Measurements from ENCODE around the gene LRBA. TPM values are rescaled to one million over a fixed set of nuclear protein-coding genes. Genes with fewer than 3 reads are reported as not detected.

Gene LRBA
- total RNA-seq, 2 experiments from 2014 or later: 53.7 to 54.6 TPM

- Mint-ChIP-seq H3K4me3 (no peak overlapping the region), H3K27ac (no peak overlapping the region), H3K9me3 (no peaks in the 10 kb centered on the region), H3K4me1 (ENCODE audit: low read depth) (no peaks in the 10 kb centered on the region), H3K27me3 (ENCODE audit: low read depth) (no peaks in the 10 kb centered on the region), H3K36me3 (ENCODE audit: low read depth) (peaks cover 6% of the 10 kb centered on the region)
- CTCF ChIA-PET: no interaction called here
- no peak for DNase-seq
- intact Hi-C loops (cut with micrococcal nuclease): no loop called here
These were observed 415.5 kb downstream of the LRBA start for GRCh38 chr4:150599547-150599946.

DNA sequence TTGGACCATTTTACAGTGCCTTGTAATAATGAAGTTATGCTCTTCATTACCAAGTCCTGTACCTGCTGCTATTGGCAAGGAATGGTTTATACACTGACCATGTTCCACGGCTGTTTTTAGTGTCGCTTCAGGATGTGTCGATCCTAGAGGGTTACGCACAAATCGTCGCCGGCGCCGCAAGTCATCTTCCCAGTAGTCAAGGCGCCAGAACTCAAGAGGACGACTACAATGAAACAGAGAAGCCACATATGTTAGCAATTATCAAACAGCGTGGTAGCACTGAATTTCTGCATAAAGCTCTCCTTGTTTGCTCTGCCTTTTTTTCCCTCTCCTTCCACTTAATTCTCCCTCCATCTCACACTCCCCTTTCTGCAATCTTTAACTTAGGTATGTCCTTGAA, 416.2 kb downstream of the LRBA start:
- intact Hi-C loops (cut with micrococcal nuclease): no loop called here
- no peaks in the 10 kb centered on the region for H3K4me1 Mint-ChIP-seq (ENCODE audit: low read depth)
- H3K9me3 Mint-ChIP-seq: no peaks in the 10 kb centered on the region
- H3K4me3 Mint-ChIP-seq: no peak overlapping the region
- no peaks in the 10 kb centered on the region for H3K27me3 Mint-ChIP-seq (ENCODE audit: low read depth)
- no peak overlapping the region for H3K27ac Mint-ChIP-seq
- DNase-seq: no peak
- peaks cover 6% of the 10 kb centered on the region for H3K36me3 Mint-ChIP-seq (ENCODE audit: low read depth)
- CTCF ChIA-PET: no interaction called here

- intact Hi-C loops (cut with micrococcal nuclease): loop anchor here (2.0 kb wide), 1 partner anchor 295 kb away; no protein-coding TSS in a partner anchor
- H3K27me3 Mint-ChIP-seq (ENCODE audit: low read depth): no peaks in the 10 kb centered on the region
- H3K4me3 Mint-ChIP-seq: no peak overlapping the region
- H3K36me3 Mint-ChIP-seq (ENCODE audit: low read depth): peaks cover 10% of the 10 kb centered on the region
- no peaks in the 10 kb centered on the region for H3K9me3 Mint-ChIP-seq
- CTCF ChIA-PET: interaction anchor here (0.9 to 1.4 kb wide), 2 partner anchors 12 to 295 kb away, joined by 3 read pairs; no protein-coding TSS in a partner anchor
- no peaks in the 10 kb centered on the region for H3K4me1 Mint-ChIP-seq (ENCODE audit: low read depth)
- no peak overlapping the region for H3K27ac Mint-ChIP-seq
- no peak for DNase-seq
These were observed 421.1 kb downstream of the LRBA start for GRCh38 chr4:150593996-150594395.

DNA sequence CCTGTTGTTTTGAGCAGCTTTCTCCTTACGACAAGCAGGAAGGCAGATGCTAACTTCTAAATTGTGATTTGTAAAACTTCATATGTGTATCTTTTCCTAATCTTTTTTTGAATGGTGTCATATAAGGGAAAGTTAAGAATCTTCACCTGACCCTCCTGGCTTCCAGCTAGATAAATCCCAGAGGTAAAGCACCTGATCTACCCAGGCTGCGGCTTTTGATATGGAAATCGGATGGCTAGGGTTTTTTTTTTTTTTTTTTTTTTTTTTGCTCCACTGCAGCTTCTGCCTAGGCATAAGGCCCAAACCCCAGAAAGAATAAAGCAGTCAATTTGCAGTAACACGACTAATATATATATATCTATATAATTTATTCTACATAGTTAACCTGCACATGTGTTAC, 423.2 kb downstream of the LRBA start:
- no peaks in the 10 kb centered on the region for H3K4me1 Mint-ChIP-seq (ENCODE audit: low read depth)
- CTCF ChIA-PET: no interaction called here
- H3K27ac Mint-ChIP-seq: no peak overlapping the region
- peaks cover 12% of the 10 kb centered on the region for H3K36me3 Mint-ChIP-seq (ENCODE audit: low read depth)
- no peaks in the 10 kb centered on the region for H3K27me3 Mint-ChIP-seq (ENCODE audit: low read depth)
- intact Hi-C loops (cut with micrococcal nuclease): loop anchor here (1.0 kb wide), 1 partner anchor 11 kb away; no protein-coding TSS in a partner anchor
- no peaks in the 10 kb centered on the region for H3K9me3 Mint-ChIP-seq
- H3K4me3 Mint-ChIP-seq: no peak overlapping the region
- DNase-seq: no peak

DNA sequence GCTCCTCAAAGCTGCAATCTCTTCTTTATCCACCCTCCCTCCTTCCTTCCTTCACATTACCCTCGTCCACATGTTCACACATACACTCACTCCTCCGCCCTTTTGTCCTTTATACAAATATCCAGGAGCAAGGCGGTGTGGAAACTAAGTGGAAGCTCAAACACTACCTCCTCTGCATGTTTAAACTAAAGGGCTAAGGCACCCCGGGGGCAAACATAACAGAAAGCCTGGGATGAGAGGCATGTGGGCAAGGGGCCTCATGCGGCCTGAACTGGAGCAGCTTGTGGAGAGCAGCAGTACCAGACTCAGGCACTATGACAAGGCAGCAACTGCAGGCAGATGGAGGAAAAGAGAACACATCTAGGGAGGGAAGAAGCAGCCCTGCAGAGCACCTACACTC, 423.7 kb downstream of the LRBA start:
- DNase-seq: no peak
- H3K4me3 Mint-ChIP-seq: no peak overlapping the region
- peaks cover 12% of the 10 kb centered on the region for H3K36me3 Mint-ChIP-seq (ENCODE audit: low read depth)
- intact Hi-C loops (cut with micrococcal nuclease): no loop called here
- no peaks in the 10 kb centered on the region for H3K4me1 Mint-ChIP-seq (ENCODE audit: low read depth)
- no peaks in the 10 kb centered on the region for H3K27me3 Mint-ChIP-seq (ENCODE audit: low read depth)
- H3K9me3 Mint-ChIP-seq: no peaks in the 10 kb centered on the region
- CTCF ChIA-PET: no interaction called here
- no peak overlapping the region for H3K27ac Mint-ChIP-seq

GRCh38 chr4:150590631-150591030, 424.5 kb downstream of the LRBA start:
- no peak overlapping the region for H3K4me3 Mint-ChIP-seq
- no peak for DNase-seq
- intact Hi-C loops (cut with micrococcal nuclease): no loop called here
- peaks cover 15% of the 10 kb centered on the region for H3K36me3 Mint-ChIP-seq (ENCODE audit: low read depth)
- H3K4me1 Mint-ChIP-seq (ENCODE audit: low read depth): no peaks in the 10 kb centered on the region
- no peak overlapping the region for H3K27ac Mint-ChIP-seq
- H3K9me3 Mint-ChIP-seq: no peaks in the 10 kb centered on the region
- CTCF ChIA-PET: no interaction called here
- H3K27me3 Mint-ChIP-seq (ENCODE audit: low read depth): no peaks in the 10 kb centered on the region

DNA sequence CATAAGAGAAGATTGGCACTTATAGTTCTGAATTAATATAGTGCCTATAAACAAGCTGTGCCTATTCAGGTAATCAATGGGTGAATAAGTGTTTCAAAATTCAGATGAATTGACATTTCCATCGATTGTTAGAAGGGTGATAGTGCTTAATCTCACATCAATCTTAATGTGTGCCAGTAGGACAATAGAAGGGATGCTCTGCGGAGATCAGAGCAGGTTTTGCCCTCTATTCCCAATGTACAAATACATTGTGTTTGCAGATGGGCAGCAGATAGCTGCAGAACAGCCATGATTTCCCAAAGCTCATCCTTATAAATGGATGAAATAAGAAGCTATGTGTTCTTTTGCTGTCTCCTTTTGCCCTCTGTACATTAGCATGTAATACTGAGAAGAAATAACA, 425.9 kb downstream of the LRBA start:
- DNase-seq: no peak
- H3K36me3 Mint-ChIP-seq (ENCODE audit: low read depth): peaks cover 23% of the 10 kb centered on the region
- intact Hi-C loops (cut with micrococcal nuclease): no loop called here
- H3K4me1 Mint-ChIP-seq (ENCODE audit: low read depth): no peaks in the 10 kb centered on the region
- H3K4me3 Mint-ChIP-seq: no peak overlapping the region
- no peaks in the 10 kb centered on the region for H3K9me3 Mint-ChIP-seq
- no peak overlapping the region for H3K27ac Mint-ChIP-seq
- H3K27me3 Mint-ChIP-seq (ENCODE audit: low read depth): no peaks in the 10 kb centered on the region
- CTCF ChIA-PET: no interaction called here

DNA sequence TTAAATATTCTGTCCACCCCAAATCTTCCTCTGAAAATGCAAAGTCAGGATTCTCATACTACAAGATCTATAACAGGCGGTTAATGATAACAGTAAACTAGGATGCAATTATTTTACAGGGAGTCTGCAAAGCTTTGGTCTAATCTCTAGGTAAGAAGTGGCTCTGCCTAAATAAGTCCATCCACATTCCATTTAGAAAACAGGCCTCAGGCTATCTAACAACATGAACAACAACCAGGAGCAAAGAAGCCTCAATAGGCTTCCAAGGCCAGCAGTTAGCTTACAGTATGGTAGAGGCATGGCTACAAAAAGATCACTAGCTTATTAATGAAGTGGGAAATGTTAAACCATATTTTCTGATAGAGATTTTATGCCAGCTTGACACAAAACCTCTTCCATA, 426.8 kb downstream of the LRBA start:
- intact Hi-C loops (cut with micrococcal nuclease): no loop called here

GRCh38 chr4:150586162-150586810, 428.8 kb downstream of the LRBA start:
- no peak overlapping the region for H3K27ac Mint-ChIP-seq
- H3K36me3 Mint-ChIP-seq (ENCODE audit: low read depth): peaks cover 49% of the 10 kb centered on the region
- no peaks in the 10 kb centered on the region for H3K4me1 Mint-ChIP-seq (ENCODE audit: low read depth)
- CTCF ChIA-PET: no interaction called here
- intact Hi-C loops (cut with micrococcal nuclease): no loop called here
- no peak for DNase-seq
- H3K4me3 Mint-ChIP-seq: no peak overlapping the region
- no peaks in the 10 kb centered on the region for H3K9me3 Mint-ChIP-seq
- no peaks in the 10 kb centered on the region for H3K27me3 Mint-ChIP-seq (ENCODE audit: low read depth)

More for the DNA sequence above, 426.8 kb downstream of the LRBA start:
- Mint-ChIP-seq H3K4me3 (no peak overlapping the region), H3K36me3 (ENCODE audit: low read depth) (peaks cover 32% of the 10 kb centered on the region), H3K9me3 (no peaks in the 10 kb centered on the region), H3K27me3 (ENCODE audit: low read depth) (no peaks in the 10 kb centered on the region), H3K27ac (no peak overlapping the region), H3K4me1 (ENCODE audit: low read depth) (no peaks in the 10 kb centered on the region)
- no peak for DNase-seq
- CTCF ChIA-PET: interaction anchor here (0.6 kb wide), 2 partner anchors 16 to 264 kb away, joined by 3 read pairs; no protein-coding TSS in a partner anchor

- Mint-ChIP-seq H3K27me3 (ENCODE audit: low read depth) (no peaks in the 10 kb centered on the region), H3K4me1 (ENCODE audit: low read depth) (no peaks in the 10 kb centered on the region), H3K9me3 (no peaks in the 10 kb centered on the region), H3K27ac (no peak overlapping the region), H3K36me3 (ENCODE audit: low read depth) (peaks cover 50% of the 10 kb centered on the region), H3K4me3 (no peak overlapping the region)
- intact Hi-C loops (cut with micrococcal nuclease): no loop called here
- DNase-seq: no peak
- CTCF ChIA-PET: no interaction called here
These were observed 429.5 kb downstream of the LRBA start for GRCh38 chr4:150585611-150586010.

DNA sequence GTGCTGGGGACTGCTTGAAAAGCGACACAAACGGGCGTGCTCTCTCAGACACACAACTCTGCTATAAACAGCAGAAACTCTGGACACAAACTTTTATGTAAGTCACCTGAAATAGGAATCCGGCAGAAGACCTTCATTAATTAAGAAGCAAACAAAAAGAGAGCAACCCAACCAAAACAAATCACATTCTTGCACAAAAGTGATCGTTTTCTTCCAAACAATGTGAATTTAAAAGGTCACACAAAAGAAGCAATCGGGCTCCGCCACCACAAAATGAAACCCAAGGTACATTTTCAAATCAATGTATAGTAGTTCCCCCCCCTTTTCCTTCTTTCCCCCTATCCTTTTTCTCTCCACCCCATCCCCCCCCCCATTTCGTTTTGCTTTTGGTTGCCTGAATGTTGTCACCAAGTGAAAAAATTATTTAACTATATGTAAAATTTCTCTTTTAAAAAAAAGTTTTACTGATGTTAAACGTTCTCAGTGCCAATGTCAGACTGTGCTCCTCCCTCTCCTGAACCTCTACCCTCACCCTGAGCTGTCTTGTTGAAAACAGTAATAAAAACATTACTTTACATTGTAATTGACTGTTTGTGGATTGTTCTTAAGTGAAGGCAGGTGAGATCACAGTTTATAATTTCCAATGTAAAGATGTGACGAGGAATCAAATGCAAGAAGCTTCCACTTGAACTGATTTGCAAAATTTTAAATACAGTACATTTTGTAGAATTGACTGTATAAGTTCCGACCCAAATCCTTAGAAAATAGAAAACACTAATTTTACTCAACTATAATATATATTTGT, 430.8 kb downstream of the LRBA start:
- H3K36me3 Mint-ChIP-seq (ENCODE audit: low read depth): peaks cover 54% of the 10 kb centered on the region

GRCh38 chr4:150583287-150584110, 431.6 kb downstream of the LRBA start:
- CTCF ChIA-PET: no interaction called here
- intact Hi-C loops (cut with micrococcal nuclease): no loop called here
- Mint-ChIP-seq H3K4me1 (ENCODE audit: low read depth) (no peaks in the 10 kb centered on the region), H3K4me3 (no peak overlapping the region), H3K36me3 (ENCODE audit: low read depth) (peaks cover 60% of the 10 kb centered on the region), H3K27ac (no peak overlapping the region), H3K27me3 (ENCODE audit: low read depth) (no peaks in the 10 kb centered on the region), H3K9me3 (no peaks in the 10 kb centered on the region)
- DNase-seq: no peak

More for the DNA sequence above, 430.8 kb downstream of the LRBA start:
- Mint-ChIP-seq H3K4me3 (no peak overlapping the region), H3K4me1 (ENCODE audit: low read depth) (no peaks in the 10 kb centered on the region), H3K27ac (no peak overlapping the region), H3K9me3 (no peaks in the 10 kb centered on the region), H3K27me3 (ENCODE audit: low read depth) (no peaks in the 10 kb centered on the region)
- DNase-seq: no peak
- CTCF ChIA-PET: no interaction called here
- intact Hi-C loops (cut with micrococcal nuclease): no loop called here

Measured in activated naive CD4-positive, alpha-beta T cell treated with anti-CD3 and anti-CD28 coated beads for 36 hours (primary cell).